Measurements from ENCODE around the gene DEFB131B. TPM values are rescaled to one million over a fixed set of nuclear protein-coding genes. Genes with fewer than 3 reads are reported as not detected.

The DEFB131B gene
- total and polyA plus RNA-seq, 9 of the 15 experiments (the other 6 are each of a cell fraction or from before 2014, with no cell fraction given), result not detected

DNA sequence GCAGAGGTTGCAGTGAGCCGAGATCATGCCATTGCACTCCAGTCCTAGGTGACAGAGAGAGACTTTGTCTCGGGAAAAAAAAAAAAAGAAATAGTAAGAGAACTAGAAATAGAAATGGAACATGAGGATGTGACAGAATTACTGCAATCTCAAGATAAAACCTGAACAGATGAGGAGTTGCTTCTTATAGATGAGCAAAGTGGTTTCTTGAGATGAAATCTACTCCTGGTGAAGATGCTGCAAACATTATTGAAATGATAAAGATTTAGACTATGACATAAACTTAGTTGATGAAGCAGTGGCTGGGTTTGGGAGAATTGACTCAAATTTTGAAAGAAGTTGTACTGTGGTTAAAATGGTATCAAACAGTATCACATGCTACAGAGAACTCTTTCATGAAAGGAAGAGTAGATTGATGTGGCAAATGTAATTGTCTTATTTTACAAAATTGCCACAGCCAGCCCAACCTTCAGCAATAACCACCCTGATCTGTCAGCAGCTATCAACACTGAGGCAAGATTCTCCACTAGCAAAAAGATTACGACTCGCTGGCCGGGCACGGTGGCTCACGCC is 36.5 kb downstream of the DEFB131B start:
- Histone ChIP-seq H3K9me3 (replicated peaks; ENCODE audit: control insufficient read depth, insufficient read depth, low read depth, low read length) (no peaks in the 10 kb centered on the region), H4K20me1 (replicated peaks; ENCODE audit: control insufficient read depth, insufficient read depth, low read length) (no peaks in the 10 kb centered on the region), H3K27ac (ENCODE audit: extremely low read depth, low read depth, low read length) (no peak overlapping the region), H3K27me3 (ENCODE audit: control insufficient read depth in 2 of 2, insufficient read depth in 2 of 2, low read length in 2 of 2) (no peaks in the 10 kb centered on the region), H3K36me3 (ENCODE audit: control insufficient read depth, insufficient read depth, low read length) (peaks cover 37% of the 10 kb centered on the region; the same call in 2 of the 3 replicates), H3K9ac (ENCODE audit: insufficient read depth in 1 of 2, low read depth in 2 of 2, low read length in 2 of 2) (no peak overlapping the region), H3K9me1 (ENCODE audit: control insufficient read depth, insufficient read depth, low read length) (no peaks in the 10 kb centered on the region), H3K79me2 (ENCODE audit: control insufficient read depth, insufficient read depth, low read length) (no peaks in the 10 kb centered on the region), H3K4me2 (ENCODE audit: insufficient read depth, low read length) (no peak overlapping the region), H3K4me1 (replicated peaks in 1 of 2; ENCODE audit: control insufficient read depth in 2 of 2, insufficient read depth in 2 of 2, low read length in 2 of 2) (no peaks in the 10 kb centered on the region), H2AFZ (ENCODE audit: low read depth, low read length) (no peak overlapping the region), H3K4me3 (no peak overlapping the region)
- intact Hi-C loops (cut with micrococcal nuclease), result no loop called here
- no peak for ATAC-seq
- 88% methylated on average over 6 of the region's 7 CpGs for WGBS (ENCODE audit: insufficient coverage, low coverage, missing lambda C conversion rate)
- in situ Hi-C loops (cut with MboI), result no loop called here
- FAIRE-seq, result no peak
- BruUV-seq (replicated peaks), result no TSS peak
- no peak for TF ChIP-seq TBL1XR1 (IDR thresholded peaks at IDR 0.05; ENCODE audit: low read length in 2 of 2)
- no peak for TF ChIP-seq FOXA1 (IDR thresholded peaks at IDR 0.05; ENCODE audit: borderline replicate concordance)
- no peak for TF ChIP-seq GABPA (tag; conservative IDR thresholded peaks at IDR 0.05; ENCODE audit: low read depth)
- no peak for TF ChIP-seq FOXM1 (IDR thresholded peaks at IDR 0.05; ENCODE audit: low read depth)
- TF ChIP-seq FOXM1 (CRISPR knock-in tag; IDR thresholded peaks at IDR 0.05; ENCODE audit: low read depth), result no peak
- no peak for TF ChIP-seq TRIM28 (IDR thresholded peaks at IDR 0.05)
- TF ChIP-seq TCFL5 (CRISPR knock-in tag; conservative IDR thresholded peaks at IDR 0.05), result no peak
- TF ChIP-seq POLR2AphosphoS2 (IDR thresholded peaks at IDR 0.05; ENCODE audit: low read length), result no peak
- TF ChIP-seq, protein P1, sequence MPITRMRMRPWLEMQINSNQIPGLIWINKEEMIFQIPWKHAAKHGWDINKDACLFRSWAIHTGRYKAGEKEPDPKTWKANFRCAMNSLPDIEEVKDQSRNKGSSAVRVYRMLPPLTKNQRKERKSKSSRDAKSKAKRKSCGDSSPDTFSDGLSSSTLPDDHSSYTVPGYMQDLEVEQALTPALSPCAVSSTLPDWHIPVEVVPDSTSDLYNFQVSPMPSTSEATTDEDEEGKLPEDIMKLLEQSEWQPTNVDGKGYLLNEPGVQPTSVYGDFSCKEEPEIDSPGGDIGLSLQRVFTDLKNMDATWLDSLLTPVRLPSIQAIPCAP (CRISPR knock-in tag; IDR thresholded peaks at IDR 0.05; ENCODE audit: borderline replicate concordance), result no peak
- no peak for TF ChIP-seq ZNF175 (CRISPR knock-in tag; IDR thresholded peaks at IDR 0.05; ENCODE audit: low read depth)
- TF ChIP-seq, protein P2, sequence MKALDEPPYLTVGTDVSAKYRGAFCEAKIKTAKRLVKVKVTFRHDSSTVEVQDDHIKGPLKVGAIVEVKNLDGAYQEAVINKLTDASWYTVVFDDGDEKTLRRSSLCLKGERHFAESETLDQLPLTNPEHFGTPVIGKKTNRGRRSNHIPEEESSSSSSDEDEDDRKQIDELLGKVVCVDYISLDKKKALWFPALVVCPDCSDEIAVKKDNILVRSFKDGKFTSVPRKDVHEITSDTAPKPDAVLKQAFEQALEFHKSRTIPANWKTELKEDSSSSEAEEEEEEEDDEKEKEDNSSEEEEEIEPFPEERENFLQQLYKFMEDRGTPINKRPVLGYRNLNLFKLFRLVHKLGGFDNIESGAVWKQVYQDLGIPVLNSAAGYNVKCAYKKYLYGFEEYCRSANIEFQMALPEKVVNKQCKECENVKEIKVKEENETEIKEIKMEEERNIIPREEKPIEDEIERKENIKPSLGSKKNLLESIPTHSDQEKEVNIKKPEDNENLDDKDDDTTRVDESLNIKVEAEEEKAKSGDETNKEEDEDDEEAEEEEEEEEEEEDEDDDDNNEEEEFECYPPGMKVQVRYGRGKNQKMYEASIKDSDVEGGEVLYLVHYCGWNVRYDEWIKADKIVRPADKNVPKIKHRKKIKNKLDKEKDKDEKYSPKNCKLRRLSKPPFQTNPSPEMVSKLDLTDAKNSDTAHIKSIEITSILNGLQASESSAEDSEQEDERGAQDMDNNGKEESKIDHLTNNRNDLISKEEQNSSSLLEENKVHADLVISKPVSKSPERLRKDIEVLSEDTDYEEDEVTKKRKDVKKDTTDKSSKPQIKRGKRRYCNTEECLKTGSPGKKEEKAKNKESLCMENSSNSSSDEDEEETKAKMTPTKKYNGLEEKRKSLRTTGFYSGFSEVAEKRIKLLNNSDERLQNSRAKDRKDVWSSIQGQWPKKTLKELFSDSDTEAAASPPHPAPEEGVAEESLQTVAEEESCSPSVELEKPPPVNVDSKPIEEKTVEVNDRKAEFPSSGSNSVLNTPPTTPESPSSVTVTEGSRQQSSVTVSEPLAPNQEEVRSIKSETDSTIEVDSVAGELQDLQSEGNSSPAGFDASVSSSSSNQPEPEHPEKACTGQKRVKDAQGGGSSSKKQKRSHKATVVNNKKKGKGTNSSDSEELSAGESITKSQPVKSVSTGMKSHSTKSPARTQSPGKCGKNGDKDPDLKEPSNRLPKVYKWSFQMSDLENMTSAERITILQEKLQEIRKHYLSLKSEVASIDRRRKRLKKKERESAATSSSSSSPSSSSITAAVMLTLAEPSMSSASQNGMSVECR (CRISPR knock-in tag; IDR thresholded peaks at IDR 0.05), result no peak
- TF ChIP-seq, protein P3, sequence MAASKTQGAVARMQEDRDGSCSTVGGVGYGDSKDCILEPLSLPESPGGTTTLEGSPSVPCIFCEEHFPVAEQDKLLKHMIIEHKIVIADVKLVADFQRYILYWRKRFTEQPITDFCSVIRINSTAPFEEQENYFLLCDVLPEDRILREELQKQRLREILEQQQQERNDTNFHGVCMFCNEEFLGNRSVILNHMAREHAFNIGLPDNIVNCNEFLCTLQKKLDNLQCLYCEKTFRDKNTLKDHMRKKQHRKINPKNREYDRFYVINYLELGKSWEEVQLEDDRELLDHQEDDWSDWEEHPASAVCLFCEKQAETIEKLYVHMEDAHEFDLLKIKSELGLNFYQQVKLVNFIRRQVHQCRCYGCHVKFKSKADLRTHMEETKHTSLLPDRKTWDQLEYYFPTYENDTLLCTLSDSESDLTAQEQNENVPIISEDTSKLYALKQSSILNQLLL (CRISPR knock-in tag; IDR thresholded peaks at IDR 0.05; ENCODE audit: borderline replicate concordance), result no peak
- TF ChIP-seq CHCHD3 (CRISPR knock-in tag; IDR thresholded peaks at IDR 0.05), result no peak
- TF ChIP-seq KLF13 (tag; IDR thresholded peaks at IDR 0.05; ENCODE audit: borderline replicate concordance, low read depth), result no peak
- no peak for TF ChIP-seq GATA2 (CRISPR knock-in tag; IDR thresholded peaks at IDR 0.05)
- no peak for DNase-seq (ENCODE audit: extremely low read depth in 1 of 4, low spot score in 3 of 4)
- POLR2A ChIA-PET, result no interaction called here
- CTCF ChIA-PET (ENCODE audit: low intra/inter-chr PET ratio), result interaction anchor here (0.6 kb wide), 1 partner anchor 230 kb away, joined by 3 read pairs; no protein-coding TSS in a partner anchor

Measured in K562 (cell line).